NCI-H1092 (cell line): Measurements from ENCODE around the gene NSMCE1.
"Not testable (repeated sequence)": the region's sequence is repeated elsewhere in the genome, so short reads cannot be mapped to it uniquely, and the experiment has no call there.

Experiments used
- DNase-seq: peaks from one replicate; lab custom pipeline; 2025; lab: John Stamatoyannopoulos, UW

NSMCE1 gene

GRCh38 chr16:27215660-27216059 is 52.9 kb downstream of the NSMCE1 start:
- DNase-seq = no peak

- DNase-seq = no peak
Observed at GRCh38 chr16:27214084-27214961, 54.2 kb downstream of the NSMCE1 start.

GRCh38 chr16:27211026-27211425 is 57.5 kb downstream of the NSMCE1 start:
- DNase-seq = no peak

GRCh38 chr16:27210174-27210573 is 58.4 kb downstream of the NSMCE1 start:
- DNase-seq = no peak

GRCh38 chr16:27209591-27209990 is 59.0 kb downstream of the NSMCE1 start:
- DNase-seq = no peak

- DNase-seq = no peak
Observed at GRCh38 chr16:27208796-27209195, 59.8 kb downstream of the NSMCE1 start.

- DNase-seq = no peak
Observed at GRCh38 chr16:27208081-27208680, 60.4 kb downstream of the NSMCE1 start.

GRCh38 chr16:27207121-27207520 is 61.5 kb downstream of the NSMCE1 start:
- not testable (repeated sequence) for DNase-seq

GRCh38 chr16:27205423-27206065 is 63.0 kb downstream of the NSMCE1 start:
- no peak for DNase-seq

- DNase-seq = no peak
Observed at GRCh38 chr16:27204312-27204915, 64.2 kb downstream of the NSMCE1 start.

GRCh38 chr16:27203507-27204311 is 64.9 kb downstream of the NSMCE1 start, which contains the start of gene KDM8:
TSS of gene KDM8 (plus strand) at chr16:27203526. CDS start at chr16:27210124, 6,598 bp downstream.
- peak; percentile 99 for DNase-seq

- peak; percentile 91 for DNase-seq
Observed at GRCh38 chr16:27202923-27203506, 65.6 kb downstream of the NSMCE1 start.

GRCh38 chr16:27200914-27201313 is 67.7 kb downstream of the NSMCE1 start:
- not testable (repeated sequence) for DNase-seq

- no peak for DNase-seq
Observed at GRCh38 chr16:27199736-27200135, 68.8 kb downstream of the NSMCE1 start.

GRCh38 chr16:27199235-27199586 is 69.4 kb downstream of the NSMCE1 start:
- DNase-seq = no peak

GRCh38 chr16:27198451-27199234 is 69.9 kb downstream of the NSMCE1 start:
- no peak for DNase-seq

GRCh38 chr16:27197004-27197403 is 71.6 kb downstream of the NSMCE1 start:
- DNase-seq = no peak

- no peak for DNase-seq
Observed at GRCh38 chr16:27195941-27196595, 72.5 kb downstream of the NSMCE1 start.

GRCh38 chr16:27195076-27195741 is 73.4 kb downstream of the NSMCE1 start:
- no peak for DNase-seq
